Gastroesophageal sphincter (tissue), 4 donors: ENCODE measurements around the gene CSPG4. TPM values are rescaled to one million over a fixed set of nuclear protein-coding genes. Genes with fewer than 3 reads are reported as not detected.
"Not testable (repeated sequence)": the region's sequence is repeated elsewhere in the genome, so short reads cannot be mapped to it uniquely, and the experiment has no call there.

Source experiments
- ATAC-seq: fragments of 150-250 bp; one replicate; pipeline ENCODE4 v1.9.1; 2016; ENCODE audit warnings: mild to moderate bottlenecking, moderate library complexity
- H3K27ac ChIP-seq, 4 donors: fragments of 200-600 bp; sonication (generic) in 3 of 4; 1 replicate in 3 of 4; 2 replicates in 1 of 4; pipeline ENCODE4 v1.5.1; 2016 to 2019
- H3K27me3 ChIP-seq: fragments of 200-600 bp; sonication (generic); one replicate; pipeline ENCODE4 v1.5.1; 2019
- H3K36me3 ChIP-seq, 2 donors: fragments of 200-600 bp; sonication (generic); one replicate each; pipeline ENCODE4 v1.5.1; 2019; ENCODE audit warnings: control low read depth in 1 of 2
- H3K4me1 ChIP-seq, 3 donors: fragments of 200-600 bp; sonication (generic); 1 replicate in 2 of 3; 2 replicates in 1 of 3; pipeline ENCODE4 v1.5.1; 2016 to 2019; ENCODE audit warnings: control low read depth in 2 of 3
- H3K4me3 ChIP-seq, 2 donors: fragments of 200-600 bp; sonication (generic); one replicate each; pipeline ENCODE4 v1.5.1; 2019; ENCODE audit warnings: mild to moderate bottlenecking in 1 of 2, moderate library complexity in 1 of 2
- H3K9me3 ChIP-seq, 3 donors: fragments of 200-600 bp; sonication (generic); one replicate each; pipeline ENCODE4 v1.5.1; 2017 to 2019; ENCODE audit warnings: control low read depth in 2 of 3
- EP300 ChIP-seq: sonication (generic); formaldehyde crosslinking; IDR thresholded peaks from one replicate; pipeline ENCODE4 v1.6.1; 2017; ENCODE audit warnings: antibody characterized with exemption, mild to moderate bottlenecking
- POLR2A ChIP-seq, 2 donors: fragments of 450-650 bp; IDR thresholded peaks; one replicate each; pipeline ENCODE4 v1.6.1; 2017; ENCODE audit warnings: antibody characterized with exemption in 2 of 2, mild to moderate bottlenecking in 2 of 2, moderate library complexity in 1 of 2
- POLR2AphosphoS5 ChIP-seq: sonication (generic); formaldehyde crosslinking; IDR thresholded peaks from one replicate; pipeline ENCODE4 v1.6.1; 2017; ENCODE audit warnings: antibody characterized with exemption
- WGBS, 2 donors: methylation state at CpG; one replicate each; pipeline ENCODE4 v1.1.5; 2018; ENCODE audit warnings: low coverage in 1 of 2; 5-methylcytosine and 5-hydroxymethylcytosine counted together
- total RNA-seq, 4 donors: library from RNA; depleted of rRNA; stranded (reverse); fragments of >200 nt; gene quantifications; one replicate each; pipeline ENCODE4 v1.1.0, GENCODE V29; 2016
- TF ChIP-seq, protein P1 (sequence below), 4 experiments: fragments of 200-600 bp in 2 of 4; fragments of 450-650 bp in 2 of 4; sonication (generic) in 1 of 4; IDR thresholded peaks; one replicate each; pipeline ENCODE4 v1.5.1; 2017 to 2019; ENCODE audit warnings: antibody characterized with exemption in 4 of 4, mild to moderate bottlenecking in 2 of 4, moderate library complexity in 2 of 4

CSPG4 gene
- total RNA-seq, 4 donors from 2014 or later = 98.7 to 396 (median 151) TPM

DNA sequence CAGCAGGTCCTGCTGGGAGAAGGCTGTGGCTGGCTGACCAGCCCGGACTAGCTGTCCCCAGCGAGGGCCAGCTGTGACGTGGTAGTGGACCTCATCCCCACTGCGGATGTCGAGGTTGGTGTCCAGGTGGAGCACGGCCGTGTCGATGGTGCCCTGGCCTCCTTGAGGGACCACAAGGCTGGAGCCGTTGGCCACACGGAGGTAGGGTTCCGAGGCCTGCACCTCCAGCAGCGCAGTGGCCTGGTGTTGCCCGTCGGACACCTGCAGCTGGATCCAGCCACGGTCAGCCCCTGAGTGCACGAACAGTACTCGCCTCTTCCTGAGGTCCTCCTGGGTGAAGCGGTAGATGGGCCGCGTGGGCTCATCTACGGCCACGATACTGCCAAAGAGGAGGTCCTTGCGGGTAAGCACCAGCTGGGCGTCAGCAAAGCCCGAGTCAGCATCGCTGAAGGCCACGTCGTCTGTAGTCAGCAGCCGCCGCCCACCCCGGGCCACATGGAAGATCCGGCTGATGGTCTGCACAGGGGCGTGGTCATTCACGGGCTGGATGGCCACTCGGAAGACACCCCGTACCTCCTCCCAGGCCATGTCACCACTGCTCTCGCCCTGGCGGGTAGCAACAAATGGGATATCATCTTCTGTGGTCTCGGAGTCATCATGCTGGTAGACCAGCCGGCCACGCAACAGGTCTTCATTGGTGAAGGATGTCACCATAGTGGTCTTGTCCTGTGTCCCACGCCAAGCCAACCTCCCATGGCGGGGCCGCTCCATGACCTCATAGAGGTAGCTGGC, 25.0 kb downstream of the CSPG4 start:
- Histone ChIP-seq H3K36me3 (peaks cover 0 to 86% of the 10 kb centered on the region in 2 donors), H3K27ac (peak overlapping the region in 3 of 4 donors; percentile 42 to 66 (median 60))

DNA sequence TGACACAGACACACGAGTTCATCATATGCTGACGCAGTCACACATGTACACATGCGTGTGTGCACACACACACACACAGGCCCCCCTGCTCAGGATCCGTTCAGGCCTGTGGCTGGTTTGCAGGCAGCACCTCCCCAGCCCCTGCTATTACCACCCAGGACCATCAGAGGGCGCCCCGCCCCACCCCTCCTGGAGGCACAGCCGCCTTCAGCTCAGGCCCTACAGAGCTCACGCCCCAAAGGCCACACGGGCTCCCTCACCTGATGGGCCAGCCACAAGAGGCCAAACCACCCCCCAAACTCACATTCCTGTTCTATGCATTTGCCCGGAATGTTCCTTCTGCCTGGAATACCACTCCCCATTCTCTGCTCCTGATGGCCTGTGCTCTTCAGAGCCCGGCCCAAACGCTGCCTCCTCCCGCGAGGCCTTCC, 26.4 kb downstream of the CSPG4 start:
- not testable (repeated sequence) for H3K9me3 ChIP-seq, H3K4me3 ChIP-seq, H3K27me3 ChIP-seq
- Histone ChIP-seq H3K4me1 (peaks cover 0 to 39% (median 10%) of the 10 kb centered on the region in 3 donors), H3K36me3 (peaks cover 0 to 86% of the 10 kb centered on the region in 2 donors), H3K27ac (peak overlapping the region in 3 of 4 donors; percentile 42 to 66 (median 60))
- peak; percentile 78 for ATAC-seq
- TF ChIP-seq, protein P1, sequence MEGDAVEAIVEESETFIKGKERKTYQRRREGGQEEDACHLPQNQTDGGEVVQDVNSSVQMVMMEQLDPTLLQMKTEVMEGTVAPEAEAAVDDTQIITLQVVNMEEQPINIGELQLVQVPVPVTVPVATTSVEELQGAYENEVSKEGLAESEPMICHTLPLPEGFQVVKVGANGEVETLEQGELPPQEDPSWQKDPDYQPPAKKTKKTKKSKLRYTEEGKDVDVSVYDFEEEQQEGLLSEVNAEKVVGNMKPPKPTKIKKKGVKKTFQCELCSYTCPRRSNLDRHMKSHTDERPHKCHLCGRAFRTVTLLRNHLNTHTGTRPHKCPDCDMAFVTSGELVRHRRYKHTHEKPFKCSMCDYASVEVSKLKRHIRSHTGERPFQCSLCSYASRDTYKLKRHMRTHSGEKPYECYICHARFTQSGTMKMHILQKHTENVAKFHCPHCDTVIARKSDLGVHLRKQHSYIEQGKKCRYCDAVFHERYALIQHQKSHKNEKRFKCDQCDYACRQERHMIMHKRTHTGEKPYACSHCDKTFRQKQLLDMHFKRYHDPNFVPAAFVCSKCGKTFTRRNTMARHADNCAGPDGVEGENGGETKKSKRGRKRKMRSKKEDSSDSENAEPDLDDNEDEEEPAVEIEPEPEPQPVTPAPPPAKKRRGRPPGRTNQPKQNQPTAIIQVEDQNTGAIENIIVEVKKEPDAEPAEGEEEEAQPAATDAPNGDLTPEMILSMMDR (IDR thresholded peaks at IDR 0.05) = peak in 3 of 4 experiments; percentile 80 to 91 (median 89)
- 0% methylated on average over 1 of the region's 14 CpGs; no CpG with 5 or more reads in 1 of the 2 donors for WGBS, 2 donors

More for the DNA sequence above, 25.0 kb downstream of the CSPG4 start:
- H3K27me3 ChIP-seq = no peaks in the 10 kb centered on the region
- TF ChIP-seq EP300 = no peak
- TF ChIP-seq, protein P1 (IDR thresholded peaks at IDR 0.05) = no peak
- no peak for TF ChIP-seq POLR2A (IDR thresholded peaks at IDR 0.05)
- TF ChIP-seq POLR2AphosphoS5 = no peak
- no peak for ATAC-seq
- no peak overlapping the region for H3K4me3 ChIP-seq
- no peaks in the 10 kb centered on the region for H3K9me3 ChIP-seq
- H3K4me1 ChIP-seq = peaks cover 0 to 48% (median 10%) of the 10 kb centered on the region in 3 donors
- WGBS, 2 donors = no CpG with 5 or more reads among the region's 44 CpGs

DNA sequence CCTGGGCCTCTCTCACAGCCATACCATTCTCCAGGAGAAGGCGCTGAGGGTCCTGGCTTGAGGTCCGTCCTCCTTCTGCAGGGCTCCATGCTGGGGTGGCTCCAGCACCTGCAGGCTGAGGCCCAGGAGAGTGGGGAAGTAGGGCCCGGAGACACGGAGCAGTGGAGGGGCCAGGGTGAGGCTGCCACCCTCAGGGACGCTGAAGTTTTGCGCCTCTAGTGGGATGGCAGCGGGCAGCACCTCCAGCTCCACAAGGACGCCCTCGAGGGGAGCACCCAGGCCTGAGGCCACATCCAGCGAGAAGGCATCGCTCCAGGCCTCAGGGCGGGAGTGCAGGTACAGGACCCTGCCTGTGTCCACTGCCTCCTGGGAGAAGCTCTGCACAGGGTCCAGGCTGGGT, 27.5 kb downstream of the CSPG4 start:
- H3K4me3 ChIP-seq = no peak overlapping the region
- peak overlapping the region in 3 of 4 donors; percentile 35 to 66 (median 60) for H3K27ac ChIP-seq
- WGBS, 2 donors = no CpG with 5 or more reads among the region's 12 CpGs
- peaks cover 0 to 86% of the 10 kb centered on the region in 2 donors for H3K36me3 ChIP-seq
- peaks cover 0 to 39% (median 10%) of the 10 kb centered on the region in 3 donors for H3K4me1 ChIP-seq
- ATAC-seq = no peak
- no peaks in the 10 kb centered on the region for H3K27me3 ChIP-seq
- no peak for TF ChIP-seq POLR2A (IDR thresholded peaks at IDR 0.05)
- TF ChIP-seq, protein P1 (IDR thresholded peaks at IDR 0.05) = no peak
- no peak for TF ChIP-seq EP300
- TF ChIP-seq POLR2AphosphoS5 = no peak
- H3K9me3 ChIP-seq = no peaks in the 10 kb centered on the region

DNA sequence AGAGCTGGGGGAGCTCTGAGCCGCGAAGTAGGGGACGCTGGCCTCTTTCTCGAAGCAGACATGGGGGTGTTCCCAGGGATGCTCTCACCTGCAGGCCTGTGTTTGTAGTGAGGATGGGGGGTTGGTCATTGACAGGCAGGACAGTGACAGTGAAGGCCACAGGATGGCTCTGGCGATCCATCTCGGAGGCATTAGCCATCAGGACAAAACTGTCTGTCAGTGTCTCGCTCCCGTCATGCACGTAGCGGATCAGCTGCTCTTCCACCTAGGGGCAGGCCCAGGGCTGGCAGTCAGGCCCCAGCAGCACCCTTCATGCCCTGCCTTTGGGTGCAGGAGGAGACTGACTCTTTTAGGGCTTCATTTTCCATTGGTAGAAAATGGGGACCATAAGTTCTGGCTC, 28.0 kb downstream of the CSPG4 start:
- H3K27me3 ChIP-seq = no peaks in the 10 kb centered on the region
- H3K4me3 ChIP-seq = no peak overlapping the region
- peaks cover 0 to 39% (median 10%) of the 10 kb centered on the region in 3 donors for H3K4me1 ChIP-seq
- H3K36me3 ChIP-seq = peaks cover 0 to 86% of the 10 kb centered on the region in 2 donors
- no CpG with 5 or more reads among the region's 10 CpGs for WGBS, 2 donors
- ATAC-seq = no peak
- TF ChIP-seq POLR2A (IDR thresholded peaks at IDR 0.05) (no peak), EP300 (no peak), POLR2AphosphoS5 (no peak)
- TF ChIP-seq, protein P1 (IDR thresholded peaks at IDR 0.05) = no peak
- H3K27ac ChIP-seq = peak overlapping the region in 2 of 4 donors; percentile 35 to 66
- H3K9me3 ChIP-seq = no peaks in the 10 kb centered on the region
